Retina (tissue), 1 donor: Measurements from ENCODE around the gene SRCIN1.
A peak's percentile ranks its signal among the peaks of the same experiment; 100 is the strongest.
"Not testable (repeated sequence)": the region's sequence is repeated elsewhere in the genome, so short reads cannot be mapped to it uniquely, and the experiment has no call there.

Experiments
- DNase-seq: peaks from one replicate; pipeline ENCODE4 v3.0.0-alpha.2; 2016

The SRCIN1 gene

GRCh38 chr17:38605841-38606645, at the start of gene SRCIN1:
Gene SRCIN1 (minus strand): TSS chr17:38605952. CDS start chr17:38605705, 247 bp downstream.
- DNase-seq: peak; percentile 85

- no peak for DNase-seq
These were observed 49.0 kb upstream of the SRCIN1 start for GRCh38 chr17:38654411-38655398.

GRCh38 chr17:38653679-38654078, 47.9 kb upstream of the SRCIN1 start:
- DNase-seq: no peak

GRCh38 chr17:38653230-38653629, 47.5 kb upstream of the SRCIN1 start:
- no peak for DNase-seq

GRCh38 chr17:38650653-38651173, 45.0 kb upstream of the SRCIN1 start:
- DNase-seq: not testable (repeated sequence)

- no peak for DNase-seq
These were observed 32.2 kb upstream of the SRCIN1 start for GRCh38 chr17:38637951-38638350.

- DNase-seq: peak; percentile 72
These were observed 30.3 kb upstream of the SRCIN1 start for GRCh38 chr17:38636054-38636453.

GRCh38 chr17:38632334-38632733, 26.6 kb upstream of the SRCIN1 start:
- DNase-seq: no peak

GRCh38 chr17:38628441-38628840, 22.7 kb upstream of the SRCIN1 start:
- no peak for DNase-seq

GRCh38 chr17:38627957-38628356, 22.2 kb upstream of the SRCIN1 start:
- DNase-seq: no peak

- not testable (repeated sequence) for DNase-seq
These were observed 21.0 kb upstream of the SRCIN1 start for GRCh38 chr17:38626606-38627226.

- no peak for DNase-seq
These were observed 19.7 kb upstream of the SRCIN1 start for GRCh38 chr17:38625482-38625881.

GRCh38 chr17:38624782-38625355, 19.1 kb upstream of the SRCIN1 start:
- not testable (repeated sequence) for DNase-seq

- no peak for DNase-seq
These were observed 15.8 kb upstream of the SRCIN1 start for GRCh38 chr17:38621538-38621937.

GRCh38 chr17:38620551-38621277, 15.0 kb upstream of the SRCIN1 start:
- no peak for DNase-seq

- DNase-seq: no peak
These were observed 14.3 kb upstream of the SRCIN1 start for GRCh38 chr17:38619937-38620550.

- no peak for DNase-seq
These were observed 13.7 kb upstream of the SRCIN1 start for GRCh38 chr17:38619451-38619795.

GRCh38 chr17:38617967-38618760, 12.4 kb upstream of the SRCIN1 start:
- DNase-seq: no peak

- no peak for DNase-seq
These were observed 11.5 kb upstream of the SRCIN1 start for GRCh38 chr17:38617074-38617860.

GRCh38 chr17:38616361-38616760, 10.6 kb upstream of the SRCIN1 start:
- no peak for DNase-seq
